Panc1 (cell line): ENCODE results near the gene CAPN3.

Source experiments
- POLR2AphosphoS5 ChIP-seq: IDR thresholded peaks from 2 replicates; pipeline ENCODE4 v1.6.1; 2012; ENCODE audit warnings: mild to moderate bottlenecking, low read depth, low read length, moderate library complexity
- SIN3A ChIP-seq: IDR thresholded peaks from 2 replicates; pipeline ENCODE4 v1.6.1; 2012; ENCODE audit warnings: low read depth, mild to moderate bottlenecking, low read length, moderate library complexity, borderline replicate concordance; ENCODE audit not compliant: insufficient read depth
- TCF7L2 ChIP-seq: IDR thresholded peaks from 2 replicates; pipeline ENCODE4 v1.6.1; 2011; ENCODE audit warnings: mild to moderate bottlenecking, low read depth, low read length, inconsistent platforms
- TF ChIP-seq, protein P1 (sequence below): fragments of 450-650 bp; IDR thresholded peaks from 2 replicates; pipeline ENCODE4 v1.5.1; 2017; ENCODE audit warnings: mild to moderate bottlenecking
- TF ChIP-seq, protein P2 (sequence below), 2 experiments: IDR thresholded peaks; 2 replicates each; pipeline ENCODE4 v1.6.1; 2011 to 2012; ENCODE audit warnings: low read depth in 2 of 2, control low read depth in 1 of 2, low read length in 1 of 2, mild to moderate bottlenecking in 1 of 2, moderate library complexity in 1 of 2; ENCODE audit not compliant: insufficient read depth in 1 of 2

DNA sequence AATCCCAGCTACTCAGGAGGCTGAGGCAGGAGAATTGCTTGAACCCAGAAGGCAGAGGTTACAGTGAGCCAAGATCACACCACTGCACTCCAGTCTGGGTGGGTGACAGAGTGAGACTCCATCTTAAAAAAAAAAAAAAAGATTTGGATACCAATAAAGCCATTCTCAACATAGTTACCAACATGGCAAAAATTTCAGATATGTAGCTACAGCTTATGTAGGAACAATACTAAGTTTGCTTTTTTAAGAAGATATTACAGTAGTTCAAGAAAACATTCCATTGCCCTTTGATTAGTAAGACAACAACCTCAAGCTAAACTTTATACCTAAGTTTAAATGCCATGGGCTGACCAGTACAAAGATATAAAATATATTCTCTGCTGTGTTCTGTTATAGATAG is 97.2 kb downstream of the CAPN3 start:
- TF ChIP-seq, protein P1, sequence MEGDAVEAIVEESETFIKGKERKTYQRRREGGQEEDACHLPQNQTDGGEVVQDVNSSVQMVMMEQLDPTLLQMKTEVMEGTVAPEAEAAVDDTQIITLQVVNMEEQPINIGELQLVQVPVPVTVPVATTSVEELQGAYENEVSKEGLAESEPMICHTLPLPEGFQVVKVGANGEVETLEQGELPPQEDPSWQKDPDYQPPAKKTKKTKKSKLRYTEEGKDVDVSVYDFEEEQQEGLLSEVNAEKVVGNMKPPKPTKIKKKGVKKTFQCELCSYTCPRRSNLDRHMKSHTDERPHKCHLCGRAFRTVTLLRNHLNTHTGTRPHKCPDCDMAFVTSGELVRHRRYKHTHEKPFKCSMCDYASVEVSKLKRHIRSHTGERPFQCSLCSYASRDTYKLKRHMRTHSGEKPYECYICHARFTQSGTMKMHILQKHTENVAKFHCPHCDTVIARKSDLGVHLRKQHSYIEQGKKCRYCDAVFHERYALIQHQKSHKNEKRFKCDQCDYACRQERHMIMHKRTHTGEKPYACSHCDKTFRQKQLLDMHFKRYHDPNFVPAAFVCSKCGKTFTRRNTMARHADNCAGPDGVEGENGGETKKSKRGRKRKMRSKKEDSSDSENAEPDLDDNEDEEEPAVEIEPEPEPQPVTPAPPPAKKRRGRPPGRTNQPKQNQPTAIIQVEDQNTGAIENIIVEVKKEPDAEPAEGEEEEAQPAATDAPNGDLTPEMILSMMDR = no peak
- TF ChIP-seq POLR2AphosphoS5 (no peak), TCF7L2 (no peak), SIN3A (no peak)
- TF ChIP-seq, protein P2, sequence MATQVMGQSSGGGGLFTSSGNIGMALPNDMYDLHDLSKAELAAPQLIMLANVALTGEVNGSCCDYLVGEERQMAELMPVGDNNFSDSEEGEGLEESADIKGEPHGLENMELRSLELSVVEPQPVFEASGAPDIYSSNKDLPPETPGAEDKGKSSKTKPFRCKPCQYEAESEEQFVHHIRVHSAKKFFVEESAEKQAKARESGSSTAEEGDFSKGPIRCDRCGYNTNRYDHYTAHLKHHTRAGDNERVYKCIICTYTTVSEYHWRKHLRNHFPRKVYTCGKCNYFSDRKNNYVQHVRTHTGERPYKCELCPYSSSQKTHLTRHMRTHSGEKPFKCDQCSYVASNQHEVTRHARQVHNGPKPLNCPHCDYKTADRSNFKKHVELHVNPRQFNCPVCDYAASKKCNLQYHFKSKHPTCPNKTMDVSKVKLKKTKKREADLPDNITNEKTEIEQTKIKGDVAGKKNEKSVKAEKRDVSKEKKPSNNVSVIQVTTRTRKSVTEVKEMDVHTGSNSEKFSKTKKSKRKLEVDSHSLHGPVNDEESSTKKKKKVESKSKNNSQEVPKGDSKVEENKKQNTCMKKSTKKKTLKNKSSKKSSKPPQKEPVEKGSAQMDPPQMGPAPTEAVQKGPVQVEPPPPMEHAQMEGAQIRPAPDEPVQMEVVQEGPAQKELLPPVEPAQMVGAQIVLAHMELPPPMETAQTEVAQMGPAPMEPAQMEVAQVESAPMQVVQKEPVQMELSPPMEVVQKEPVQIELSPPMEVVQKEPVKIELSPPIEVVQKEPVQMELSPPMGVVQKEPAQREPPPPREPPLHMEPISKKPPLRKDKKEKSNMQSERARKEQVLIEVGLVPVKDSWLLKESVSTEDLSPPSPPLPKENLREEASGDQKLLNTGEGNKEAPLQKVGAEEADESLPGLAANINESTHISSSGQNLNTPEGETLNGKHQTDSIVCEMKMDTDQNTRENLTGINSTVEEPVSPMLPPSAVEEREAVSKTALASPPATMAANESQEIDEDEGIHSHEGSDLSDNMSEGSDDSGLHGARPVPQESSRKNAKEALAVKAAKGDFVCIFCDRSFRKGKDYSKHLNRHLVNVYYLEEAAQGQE (IDR thresholded peaks at IDR 0.05; ENCODE audit: insufficient read depth in 1 of 2, low read depth in 2 of 2, low read length in 1 of 2) = no peak
